Measurements from ENCODE around the gene MRTFB.
"Not testable (repeated sequence)": the region's sequence is repeated elsewhere in the genome, so short reads cannot be mapped to it uniquely, and the experiment has no call there.

Gene MRTFB, protein sequence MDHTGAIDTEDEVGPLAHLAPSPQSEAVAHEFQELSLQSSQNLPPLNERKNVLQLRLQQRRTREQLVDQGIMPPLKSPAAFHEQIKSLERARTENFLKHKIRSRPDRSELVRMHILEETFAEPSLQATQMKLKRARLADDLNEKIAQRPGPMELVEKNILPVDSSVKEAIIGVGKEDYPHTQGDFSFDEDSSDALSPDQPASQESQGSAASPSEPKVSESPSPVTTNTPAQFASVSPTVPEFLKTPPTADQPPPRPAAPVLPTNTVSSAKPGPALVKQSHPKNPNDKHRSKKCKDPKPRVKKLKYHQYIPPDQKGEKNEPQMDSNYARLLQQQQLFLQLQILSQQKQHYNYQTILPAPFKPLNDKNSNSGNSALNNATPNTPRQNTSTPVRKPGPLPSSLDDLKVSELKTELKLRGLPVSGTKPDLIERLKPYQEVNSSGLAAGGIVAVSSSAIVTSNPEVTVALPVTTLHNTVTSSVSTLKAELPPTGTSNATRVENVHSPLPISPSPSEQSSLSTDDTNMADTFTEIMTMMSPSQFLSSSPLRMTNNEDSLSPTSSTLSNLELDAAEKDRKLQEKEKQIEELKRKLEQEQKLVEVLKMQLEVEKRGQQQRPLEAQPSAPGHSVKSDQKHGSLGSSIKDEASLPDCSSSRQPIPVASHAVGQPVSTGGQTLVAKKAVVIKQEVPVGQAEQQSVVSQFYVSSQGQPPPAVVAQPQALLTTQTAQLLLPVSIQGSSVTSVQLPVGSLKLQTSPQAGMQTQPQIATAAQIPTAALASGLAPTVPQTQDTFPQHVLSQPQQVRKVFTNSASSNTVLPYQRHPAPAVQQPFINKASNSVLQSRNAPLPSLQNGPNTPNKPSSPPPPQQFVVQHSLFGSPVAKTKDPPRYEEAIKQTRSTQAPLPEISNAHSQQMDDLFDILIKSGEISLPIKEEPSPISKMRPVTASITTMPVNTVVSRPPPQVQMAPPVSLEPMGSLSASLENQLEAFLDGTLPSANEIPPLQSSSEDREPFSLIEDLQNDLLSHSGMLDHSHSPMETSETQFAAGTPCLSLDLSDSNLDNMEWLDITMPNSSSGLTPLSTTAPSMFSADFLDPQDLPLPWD

GRCh38 chr16:14070877-14071575 lies at the start of gene MRTFB:
TSS of gene MRTFB (plus strand) at chr16:14071319. CDS start at chr16:14140607, 69,288 bp downstream.
- DNase-seq (ENCODE audit: low read depth in 2 of 2, low spot score in 1 of 2), result peak; percentile 32 to 54

GRCh38 chr16:14023526-14023925 lies 47.6 kb upstream of the MRTFB start:
- DNase-seq (ENCODE audit: low read depth in 2 of 2, low spot score in 1 of 2), result not testable (repeated sequence)

DNA sequence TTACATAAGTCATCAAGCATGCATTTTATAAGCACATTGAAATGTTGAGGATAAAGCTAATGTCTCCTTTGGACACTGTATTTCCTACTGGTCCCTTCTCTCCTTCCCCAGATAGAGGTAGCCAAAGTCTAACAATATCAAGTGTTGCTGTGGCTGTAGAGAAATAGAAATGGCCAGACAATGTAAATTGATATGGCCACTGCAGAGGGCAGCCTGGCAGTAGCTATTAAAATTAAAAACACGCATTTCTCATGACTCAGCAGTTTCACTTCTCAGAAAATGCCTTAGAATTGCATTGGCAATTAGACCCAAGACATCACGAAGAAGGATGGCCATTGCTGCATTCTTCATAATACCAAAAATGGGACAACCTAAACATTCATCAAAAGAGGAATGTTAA lies 46.8 kb upstream of the MRTFB start:
- no peak for DNase-seq (ENCODE audit: low read depth in 2 of 2, low spot score in 1 of 2)

DNA sequence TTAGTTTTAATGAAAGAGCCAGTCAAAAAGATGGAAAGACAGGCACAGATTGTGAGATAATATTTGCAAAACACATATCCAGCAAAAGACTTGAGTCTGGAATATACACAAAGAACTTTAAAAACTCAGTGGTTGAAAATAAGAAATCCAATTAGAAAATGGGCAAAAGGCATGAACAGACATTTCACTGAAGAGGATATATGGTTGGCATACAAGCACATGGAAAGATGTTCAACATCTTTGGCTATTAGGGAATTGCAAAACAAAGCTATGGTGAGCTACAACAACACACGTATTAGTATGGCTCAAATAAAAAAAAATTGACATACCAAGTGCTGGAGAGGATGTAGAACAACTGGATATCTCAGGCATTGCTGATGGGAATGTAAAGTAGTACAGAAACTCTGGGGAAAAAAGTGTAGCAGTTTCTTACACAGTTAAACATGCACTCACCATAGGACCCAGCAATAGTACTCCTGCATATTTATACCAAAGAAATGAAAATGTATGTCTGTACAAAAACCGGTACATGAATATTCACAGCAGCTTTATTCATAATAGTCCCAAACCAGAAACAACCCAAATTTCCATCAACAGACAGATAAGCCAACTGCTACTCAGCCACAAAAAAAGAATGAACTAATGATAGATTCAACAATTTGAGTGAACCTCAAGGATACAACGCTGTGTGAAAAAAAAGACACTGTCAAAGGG lies 44.4 kb upstream of the MRTFB start:
- no peak for DNase-seq (ENCODE audit: low read depth in 2 of 2, low spot score in 1 of 2)

DNA sequence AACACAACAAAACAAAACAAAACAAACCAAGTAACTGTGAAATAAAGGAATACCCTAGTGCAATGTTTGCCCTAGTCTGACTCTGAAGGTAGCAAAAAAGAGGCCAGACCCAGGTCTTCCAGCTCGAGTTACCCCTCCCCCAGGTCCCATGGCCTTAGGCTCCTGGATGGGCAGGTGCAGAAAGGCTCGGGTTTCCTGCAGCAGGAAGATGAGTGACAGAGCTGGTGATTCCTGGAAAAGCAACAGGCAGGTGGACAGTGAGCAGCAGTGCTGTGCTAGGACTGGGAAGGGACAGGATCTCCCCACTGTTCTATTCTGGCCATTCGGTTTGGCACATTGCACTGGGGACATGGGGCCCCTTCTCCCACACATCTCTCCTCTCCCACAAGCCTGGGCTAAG lies 42.9 kb upstream of the MRTFB start:
- DNase-seq (ENCODE audit: low read depth in 2 of 2, low spot score in 1 of 2), result no peak

DNA sequence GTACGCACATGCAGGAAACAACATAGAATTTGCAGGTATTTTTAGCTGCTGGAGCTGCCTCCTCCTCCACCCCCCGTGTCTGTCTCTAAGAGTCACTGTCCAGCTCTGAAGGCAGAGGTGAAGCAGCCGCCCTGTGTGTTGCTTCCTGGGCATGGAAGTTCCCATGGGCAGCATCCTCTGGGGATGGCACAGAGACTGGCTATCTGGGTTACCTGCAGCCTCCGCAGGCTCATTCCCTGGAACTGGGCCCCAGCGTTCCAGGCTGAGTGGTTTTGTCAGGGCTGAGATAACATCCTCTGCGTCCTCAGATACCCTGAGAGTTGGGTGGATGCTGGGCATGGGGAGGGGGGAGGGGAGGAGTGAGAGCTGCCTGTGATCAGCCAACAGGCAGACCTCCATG lies 41.5 kb upstream of the MRTFB start:
- DNase-seq (ENCODE audit: low read depth in 2 of 2, low spot score in 1 of 2), result no peak

- no peak for DNase-seq (ENCODE audit: low read depth in 2 of 2, low spot score in 1 of 2)
Measured at GRCh38 chr16:14035092-14035491, 36.0 kb upstream of the MRTFB start.

- no peak for DNase-seq (ENCODE audit: low read depth in 2 of 2, low spot score in 1 of 2)
Measured at GRCh38 chr16:14036889-14037288, 34.2 kb upstream of the MRTFB start.

- DNase-seq (ENCODE audit: low read depth in 2 of 2, low spot score in 1 of 2), result no peak
Measured at GRCh38 chr16:14037960-14038359, 33.2 kb upstream of the MRTFB start.

DNA sequence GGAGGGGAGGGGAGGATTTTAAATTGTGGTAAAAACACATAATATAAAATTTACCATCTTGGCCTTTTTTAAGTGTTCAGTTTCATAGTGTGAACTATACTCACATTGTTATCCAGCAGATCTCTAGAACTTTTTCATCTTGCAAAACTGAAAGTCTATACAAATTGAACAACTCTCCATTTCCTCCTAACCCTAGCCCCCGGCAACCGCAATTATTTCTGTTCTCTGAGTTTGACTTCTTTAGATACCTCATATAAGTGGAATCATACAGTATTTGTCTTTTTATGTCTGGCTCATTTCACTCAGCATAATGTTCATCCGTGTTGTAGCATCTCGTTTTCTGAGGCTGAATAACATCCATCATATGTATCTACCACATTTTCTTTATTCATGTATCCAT lies 30.0 kb upstream of the MRTFB start:
- DNase-seq (ENCODE audit: low read depth in 2 of 2, low spot score in 1 of 2), result no peak

DNA sequence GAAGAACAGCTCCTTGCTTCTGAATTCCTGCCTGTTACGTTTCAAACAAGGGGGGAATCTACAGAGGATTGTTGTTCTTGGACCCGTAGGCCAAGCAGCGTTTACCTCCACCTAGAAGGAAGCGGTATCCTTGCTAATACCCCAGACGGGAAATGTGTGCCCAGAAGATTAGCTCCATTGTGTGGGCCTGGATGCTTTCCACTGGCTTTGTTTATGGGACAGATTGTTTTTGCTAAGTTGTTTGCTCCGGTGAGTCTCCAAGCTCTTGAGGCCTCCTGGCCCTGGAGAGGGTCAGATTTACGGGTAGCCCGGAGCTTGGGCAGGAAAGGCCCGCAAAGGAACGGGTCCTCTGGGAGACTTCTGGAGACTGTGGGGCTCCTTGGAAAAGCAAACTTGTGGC lies 28.4 kb upstream of the MRTFB start:
- no peak for DNase-seq (ENCODE audit: low read depth in 2 of 2, low spot score in 1 of 2)

- DNase-seq (ENCODE audit: low read depth in 2 of 2, low spot score in 1 of 2), result no peak
Measured at GRCh38 chr16:14043278-14043677, 27.8 kb upstream of the MRTFB start.

DNA sequence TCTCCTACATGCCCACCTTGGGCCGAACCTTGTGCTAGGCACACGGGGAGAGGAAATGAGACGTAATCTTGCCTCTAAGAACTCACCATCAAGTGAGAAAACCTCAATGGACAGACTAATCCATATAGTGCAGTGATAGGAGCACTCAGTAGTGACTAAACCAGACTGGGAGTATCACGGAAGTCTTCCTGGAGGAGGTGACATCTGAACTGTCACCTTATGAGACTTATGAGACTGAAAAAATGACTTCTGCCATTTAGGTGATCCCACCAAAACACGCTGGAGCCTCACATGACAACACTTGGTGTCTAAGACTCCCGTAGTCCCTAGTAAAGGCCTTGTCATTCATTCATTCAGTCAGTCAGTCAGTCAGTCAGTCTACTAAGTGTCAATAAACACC lies 27.3 kb upstream of the MRTFB start:
- no peak for DNase-seq (ENCODE audit: low read depth in 2 of 2, low spot score in 1 of 2)

- DNase-seq (ENCODE audit: low read depth in 2 of 2, low spot score in 1 of 2), result not testable (repeated sequence)
Measured at GRCh38 chr16:14047121-14047859, 23.8 kb upstream of the MRTFB start.

GRCh38 chr16:14050291-14051027 lies 20.7 kb upstream of the MRTFB start:
- DNase-seq (ENCODE audit: low read depth in 2 of 2, low spot score in 1 of 2), result no peak

GRCh38 chr16:14051103-14051729 lies 19.9 kb upstream of the MRTFB start:
- DNase-seq (ENCODE audit: low read depth in 2 of 2, low spot score in 1 of 2), result no peak

DNA sequence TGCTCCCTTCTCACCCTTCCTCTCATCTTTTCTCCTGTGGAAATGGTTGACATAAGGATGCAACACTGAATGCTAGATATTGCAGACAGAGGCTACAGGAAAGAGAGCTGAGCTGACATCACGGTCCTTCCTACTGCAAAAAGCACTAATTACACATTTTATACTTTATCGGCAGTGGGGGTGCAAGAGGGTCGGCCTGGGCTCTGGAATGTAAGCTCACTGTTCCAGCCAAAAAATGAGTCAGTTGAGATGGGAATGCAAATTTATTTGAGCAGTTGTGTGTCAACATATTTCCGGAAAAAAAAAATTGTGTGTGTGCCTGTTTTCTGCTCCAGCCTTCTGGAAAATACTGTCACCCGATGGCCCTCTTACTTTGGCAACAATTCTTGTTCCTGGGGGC lies 14.1 kb upstream of the MRTFB start:
- no peak for DNase-seq (ENCODE audit: low read depth in 2 of 2, low spot score in 1 of 2)

DNA sequence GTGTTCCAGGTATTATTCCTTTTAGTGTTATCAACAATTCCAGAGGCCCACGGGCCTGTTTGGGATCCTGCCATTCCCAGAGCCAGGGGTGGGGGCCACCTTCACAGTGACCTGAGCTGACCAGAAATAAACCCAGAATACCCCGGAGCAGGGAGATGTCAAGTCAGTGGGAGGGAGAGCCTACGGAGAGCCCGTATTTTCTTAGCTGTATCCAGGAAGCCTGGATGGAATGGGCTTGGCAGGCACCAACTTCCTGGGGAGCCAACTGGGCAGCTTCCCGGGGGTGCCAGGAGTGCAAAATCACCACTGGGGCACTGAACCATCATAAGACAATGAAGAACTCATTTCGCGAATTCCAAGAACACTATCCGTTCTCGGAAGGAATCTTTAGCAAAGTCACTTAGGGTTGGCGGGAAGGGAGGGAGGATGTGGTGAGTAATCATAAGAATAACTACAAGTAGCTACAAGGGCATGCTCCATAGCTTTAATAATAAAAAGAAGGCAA lies 13.2 kb upstream of the MRTFB start:
- no peak for DNase-seq (ENCODE audit: low read depth in 2 of 2, low spot score in 1 of 2)

Data from stimulated activated CD8-positive, alpha-beta memory T cell treated with anti-CD3 and anti-CD28 coated beads, Interleukin-4, amount 100 ng/mL, for 1 hour (primary cell).